HPDE6-E6E7 (cell line): ENCODE results near the gene AR.

ENCODE experiments used
- DNase-seq: peaks from one replicate; pipeline ENCODE4 v3.0.0; 2011; ENCODE audit warnings: missing footprints; ENCODE audit errors: extremely low spot score

AR gene

DNA sequence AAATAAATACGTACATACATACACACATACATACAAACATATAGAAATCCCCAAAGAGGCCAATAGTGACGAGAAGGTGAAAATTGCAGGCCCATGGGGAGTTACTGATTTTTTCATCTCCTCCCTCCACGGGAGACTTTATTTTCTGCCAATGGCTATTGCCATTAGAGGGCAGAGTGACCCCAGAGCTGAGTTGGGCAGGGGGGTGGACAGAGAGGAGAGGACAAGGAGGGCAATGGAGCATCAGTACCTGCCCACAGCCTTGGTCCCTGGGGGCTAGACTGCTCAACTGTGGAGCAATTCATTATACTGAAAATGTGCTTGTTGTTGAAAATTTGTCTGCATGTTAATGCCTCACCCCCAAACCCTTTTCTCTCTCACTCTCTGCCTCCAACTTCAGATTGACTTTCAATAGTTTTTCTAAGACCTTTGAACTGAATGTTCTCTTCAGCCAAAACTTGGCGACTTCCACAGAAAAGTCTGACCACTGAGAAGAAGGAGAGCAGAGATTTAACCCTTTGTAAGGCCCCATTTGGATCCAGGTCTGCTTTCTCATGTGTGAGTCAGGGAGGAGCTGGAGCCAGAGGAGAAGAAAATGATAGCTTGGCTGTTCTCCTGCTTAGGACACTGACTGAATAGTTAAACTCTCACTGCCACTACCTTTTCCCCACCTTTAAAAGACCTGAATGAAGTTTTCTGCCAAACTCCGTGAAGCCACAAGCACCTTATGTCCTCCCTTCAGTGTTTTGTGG is 180.7 kb downstream of the AR start:
- DNase-seq = no peak

DNA sequence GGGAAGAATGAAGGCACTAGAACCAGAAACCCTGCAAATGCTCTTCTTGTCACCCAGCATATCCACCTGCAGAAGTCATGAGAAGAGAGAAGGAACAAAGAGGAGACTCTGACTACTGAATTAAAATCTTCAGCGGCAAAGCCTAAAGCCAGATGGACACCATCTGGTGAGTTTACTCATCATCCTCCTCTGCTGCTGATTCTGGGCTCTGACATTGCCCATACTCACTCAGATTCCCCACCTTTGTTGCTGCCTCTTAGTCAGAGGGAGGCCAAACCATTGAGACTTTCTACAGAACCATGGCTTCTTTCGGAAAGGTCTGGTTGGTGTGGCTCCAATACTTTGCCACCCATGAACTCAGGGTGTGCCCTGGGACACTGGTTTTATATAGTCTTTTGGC is 181.7 kb downstream of the AR start:
- DNase-seq = no peak

DNA sequence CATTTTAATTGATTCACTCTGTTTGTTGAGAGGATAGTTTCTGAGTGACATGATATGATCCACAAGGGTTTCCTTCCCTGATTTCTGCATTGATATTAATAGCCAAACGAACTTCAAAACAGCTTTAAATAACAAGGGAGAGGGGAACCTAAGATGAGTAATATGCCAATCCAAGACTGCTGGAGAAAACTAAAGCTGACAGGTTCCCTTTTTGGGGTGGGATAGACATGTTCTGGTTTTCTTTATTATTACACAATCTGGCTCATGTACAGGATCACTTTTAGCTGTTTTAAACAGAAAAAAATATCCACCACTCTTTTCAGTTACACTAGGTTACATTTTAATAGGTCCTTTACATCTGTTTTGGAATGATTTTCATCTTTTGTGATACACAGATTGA is 182.2 kb downstream of the AR start:
- DNase-seq = no peak

GRCh38 chrX:67727576-67727975 is 183.8 kb downstream of the AR start:
- no peak for DNase-seq

GRCh38 chrX:67730296-67730695 is 186.5 kb downstream of the AR start:
- no peak for DNase-seq

DNA sequence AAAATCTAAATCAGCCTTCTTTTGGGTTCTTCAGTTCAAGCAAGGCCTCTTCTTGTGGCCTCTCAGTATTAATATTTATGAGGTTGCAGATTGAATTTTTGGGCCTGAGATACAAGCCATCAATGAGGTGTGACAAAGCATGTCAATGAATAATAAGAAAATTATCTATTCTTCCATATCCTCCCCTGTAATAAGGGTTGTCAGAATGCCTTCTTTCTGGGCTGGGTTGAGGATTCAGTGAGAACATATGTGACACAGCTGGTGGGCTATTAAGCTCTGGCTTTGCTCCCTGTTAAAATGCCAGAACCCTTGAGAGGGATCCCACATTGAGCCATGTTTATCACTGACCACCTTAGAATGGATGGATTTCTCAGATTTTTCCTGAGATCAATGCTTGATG is 187.2 kb downstream of the AR start:
- no peak for DNase-seq

- DNase-seq = no peak
Observed at GRCh38 chrX:67732864-67733263, 189.0 kb downstream of the AR start.

- DNase-seq = no peak
Observed at GRCh38 chrX:67734111-67734753, 190.4 kb downstream of the AR start.

DNA sequence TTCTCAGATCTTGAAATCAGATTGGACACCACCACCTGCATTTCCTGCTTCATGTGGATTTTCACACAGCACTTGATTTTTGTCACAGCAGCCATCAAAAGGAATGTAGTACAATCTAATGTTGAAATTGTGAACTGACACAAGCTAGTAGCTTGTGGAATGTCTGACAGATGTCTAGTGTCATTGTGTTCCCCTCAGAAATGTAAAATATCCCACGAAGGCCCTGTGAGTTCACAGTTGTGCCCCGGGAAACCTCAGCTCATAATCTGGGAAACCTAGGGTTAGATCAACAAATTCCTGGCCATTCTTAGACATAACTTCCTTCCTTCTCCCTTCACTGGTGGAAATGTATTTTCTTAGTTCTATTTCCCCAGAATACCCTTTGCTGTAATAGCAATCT is 205.7 kb downstream of the AR start:
- no peak for DNase-seq

DNA sequence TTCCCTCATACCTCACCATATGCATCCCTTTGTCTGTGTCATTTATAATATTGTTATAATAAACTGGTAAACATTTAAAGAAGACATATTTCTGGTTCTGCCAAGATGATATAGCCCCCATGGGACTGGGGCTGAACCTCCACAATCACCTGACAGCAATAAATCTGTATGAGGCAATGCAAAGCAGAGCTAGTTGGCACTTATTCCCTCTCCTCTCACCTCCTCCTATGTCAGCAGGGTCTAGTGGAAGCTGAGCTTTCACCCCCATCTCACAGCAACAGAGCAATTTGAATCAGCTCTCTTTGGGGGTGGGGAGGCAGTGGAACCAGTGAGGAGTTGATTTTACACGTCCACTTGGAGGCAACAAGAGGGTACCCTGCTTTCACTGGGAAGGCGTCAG is 206.9 kb downstream of the AR start:
- no peak for DNase-seq

- DNase-seq = no peak
Observed at GRCh38 chrX:67759018-67759417, 215.2 kb downstream of the AR start.

DNA sequence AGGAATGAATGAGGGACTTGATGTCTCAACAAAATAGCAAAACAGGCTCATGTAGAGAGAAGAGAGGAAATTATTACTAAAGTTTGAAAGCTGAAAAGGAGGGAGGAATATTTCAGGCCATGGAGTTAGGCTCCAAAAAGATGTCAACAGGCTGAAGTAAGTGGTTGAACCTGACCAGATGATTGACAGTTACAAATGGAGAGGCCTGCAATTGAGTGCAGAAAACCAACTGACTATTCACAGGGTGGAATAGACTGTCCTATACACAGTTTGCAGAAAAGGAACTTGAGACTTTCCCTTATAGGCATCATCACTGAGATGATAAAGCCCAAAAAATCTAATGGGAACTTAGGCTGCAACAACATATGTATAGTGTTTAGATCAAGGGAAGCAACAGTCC is 233.3 kb downstream of the AR start:
- DNase-seq = no peak

GRCh38 chrX:67779099-67779498 is 235.3 kb downstream of the AR start:
- DNase-seq = no peak
